ENCODE measurements around the gene PSMC5. TPM values are rescaled to one million over a fixed set of nuclear protein-coding genes. Genes with fewer than 3 reads are reported as not detected.
"Not testable (repeated sequence)": the region's sequence is repeated elsewhere in the genome, so short reads cannot be mapped to it uniquely, and the experiment has no call there.

Gene PSMC5
- total and polyA plus RNA-seq, 7 donors = 147 to 380 (median 224) TPM

- Histone ChIP-seq H3K36me3 (ENCODE audit: insufficient read depth in 1 of 2, low read depth in 1 of 2) (no peaks in the 10 kb centered on the region), H3K4me1 (no peaks in the 10 kb centered on the region), H3K4me3 (no peak overlapping the region), H3K27me3 (ENCODE audit: insufficient read depth in 3 of 3, low read length in 2 of 3) (no peaks in the 10 kb centered on the region), H3K9me3 (no peaks in the 10 kb centered on the region), H3K27ac (no peak overlapping the region)
- ATAC-seq (no peak), DNase-seq (peak in 1 of 2 donors; percentile 20)
- intact Hi-C loops (cut with DNase I) = no loop called here
- TF ChIP-seq CTCF (IDR thresholded peaks at IDR 0.05) = no peak
- WGBS, 3 donors = 79 to 83% (median 80%) methylated on average over 3 of the region's 3 CpGs
Observed at GRCh38 chr17:63859257-63859656, 32.0 kb downstream of the PSMC5 start.

GRCh38 chr17:63866625-63867024 lies 39.4 kb downstream of the PSMC5 start:
- H3K36me3 ChIP-seq (ENCODE audit: insufficient read depth in 1 of 2, low read depth in 1 of 2); intact Hi-C loops (cut with DNase I); H3K9me3 ChIP-seq; H3K27ac ChIP-seq; H3K4me3 ChIP-seq; H3K4me1 ChIP-seq; H3K27me3 ChIP-seq (ENCODE audit: insufficient read depth in 3 of 3, low read length in 2 of 3): not testable (repeated sequence)
- DNase-seq (peak in 1 of 2 donors; percentile 22), ATAC-seq (peak in 1 of 4 donors; percentile 48)
- WGBS, 3 donors = 76 to 81% (median 76%) methylated on average over 5 to 7 of the region's 7 CpGs

- H3K27me3 ChIP-seq (ENCODE audit: insufficient read depth in 3 of 3, low read length in 2 of 3); DNase-seq; ATAC-seq; H3K4me3 ChIP-seq; H3K27ac ChIP-seq; H3K36me3 ChIP-seq (ENCODE audit: insufficient read depth in 1 of 2, low read depth in 1 of 2); H3K9me3 ChIP-seq; H3K4me1 ChIP-seq; intact Hi-C loops (cut with DNase I): not testable (repeated sequence)
- 51 to 60% (median 57%) methylated on average over 9 of the region's 9 CpGs for WGBS, 3 donors
Observed at GRCh38 chr17:63869491-63870291, 42.5 kb downstream of the PSMC5 start.

- DNase-seq; H3K36me3 ChIP-seq (ENCODE audit: insufficient read depth in 1 of 2, low read depth in 1 of 2); H3K27ac ChIP-seq; H3K27me3 ChIP-seq (ENCODE audit: insufficient read depth in 3 of 3, low read length in 2 of 3); H3K4me3 ChIP-seq; ATAC-seq; H3K9me3 ChIP-seq; intact Hi-C loops (cut with DNase I); H3K4me1 ChIP-seq: not testable (repeated sequence)
- WGBS, 3 donors = 87 to 91% (median 89%) methylated on average over 4 of the region's 4 CpGs
Observed at GRCh38 chr17:63870292-63870665, 43.0 kb downstream of the PSMC5 start.

GRCh38 chr17:63871646-63872365 lies 44.6 kb downstream of the PSMC5 start:
- H3K4me3 ChIP-seq; ATAC-seq; H3K36me3 ChIP-seq (ENCODE audit: insufficient read depth in 1 of 2, low read depth in 1 of 2); H3K27me3 ChIP-seq (ENCODE audit: insufficient read depth in 3 of 3, low read length in 2 of 3); H3K9me3 ChIP-seq; intact Hi-C loops (cut with DNase I); H3K27ac ChIP-seq; DNase-seq; H3K4me1 ChIP-seq: not testable (repeated sequence)
- 93 to 96% (median 93%) methylated on average over 10 to 14 of the region's 15 CpGs for WGBS, 3 donors

GRCh38 chr17:63873577-63873976 lies 46.3 kb downstream of the PSMC5 start, which contains the start of gene CSH2:
Gene CSH2 (minus strand): TSS chr17:63873677. CDS start chr17:63873614, 63 bp downstream.
- ATAC-seq; intact Hi-C loops (cut with DNase I): not testable (repeated sequence)

GRCh38 chr17:63874061-63874626 lies 46.9 kb downstream of the PSMC5 start:
- not testable (repeated sequence) for ATAC-seq

More at GRCh38 chr17:63873577-63873976, 46.3 kb downstream of the PSMC5 start, which contains the start of gene CSH2:
- not testable (repeated sequence) for H3K36me3 ChIP-seq (ENCODE audit: insufficient read depth in 1 of 2, low read depth in 1 of 2); H3K27me3 ChIP-seq (ENCODE audit: insufficient read depth in 3 of 3, low read length in 2 of 3); H3K9me3 ChIP-seq; DNase-seq; H3K27ac ChIP-seq; H3K4me3 ChIP-seq; H3K4me1 ChIP-seq
- WGBS, 3 donors = 81 to 86% (median 83%) methylated on average over 5 to 7 of the region's 7 CpGs

GRCh38 chr17:63874693-63875092 lies 47.5 kb downstream of the PSMC5 start:
- H3K4me3 ChIP-seq; intact Hi-C loops (cut with DNase I); ATAC-seq; H3K27me3 ChIP-seq (ENCODE audit: insufficient read depth in 3 of 3, low read length in 2 of 3); H3K27ac ChIP-seq; H3K9me3 ChIP-seq; H3K4me1 ChIP-seq; DNase-seq; H3K36me3 ChIP-seq (ENCODE audit: insufficient read depth in 1 of 2, low read depth in 1 of 2): not testable (repeated sequence)
- WGBS, 3 donors = 78 to 85% (median 82%) methylated on average over 6 of the region's 6 CpGs

More at GRCh38 chr17:63874061-63874626, 46.9 kb downstream of the PSMC5 start:
- H3K36me3 ChIP-seq (ENCODE audit: insufficient read depth in 1 of 2, low read depth in 1 of 2); H3K27ac ChIP-seq; intact Hi-C loops (cut with DNase I); H3K4me1 ChIP-seq; H3K9me3 ChIP-seq; DNase-seq; H3K27me3 ChIP-seq (ENCODE audit: insufficient read depth in 3 of 3, low read length in 2 of 3); H3K4me3 ChIP-seq: not testable (repeated sequence)
- 76 to 85% (median 81%) methylated on average over 4 to 6 of the region's 8 CpGs for WGBS, 3 donors

- H3K36me3 ChIP-seq (ENCODE audit: insufficient read depth in 1 of 2, low read depth in 1 of 2); H3K4me1 ChIP-seq; H3K27ac ChIP-seq; intact Hi-C loops (cut with DNase I); H3K9me3 ChIP-seq; ATAC-seq; H3K27me3 ChIP-seq (ENCODE audit: insufficient read depth in 3 of 3, low read length in 2 of 3); H3K4me3 ChIP-seq; DNase-seq: not testable (repeated sequence)
- WGBS, 3 donors = 85 to 89% (median 87%) methylated on average over 9 of the region's 9 CpGs
Observed at GRCh38 chr17:63878413-63878812, 51.2 kb downstream of the PSMC5 start.

Measured in psoas muscle (tissue), 8 donors.